WTC11 (cell line): ENCODE data around the gene CCDC116. TPM values are rescaled to one million over a fixed set of nuclear protein-coding genes. Genes with fewer than 3 reads are reported as not detected.

Experiments used
- ARID4B ChIP-seq: sonication (generic); formaldehyde crosslinking; IDR thresholded peaks from 2 replicates; pipeline ENCODE4 v1.8.0; 2023; ENCODE audit warnings: missing genetic modification reagents, mild to moderate bottlenecking, borderline replicate concordance
- CREB1 ChIP-seq: sonication (generic); formaldehyde crosslinking; IDR thresholded peaks from 2 replicates; pipeline ENCODE4 v1.8.0; 2023; ENCODE audit warnings: mild to moderate bottlenecking, missing genetic modification reagents
- E2F1 ChIP-seq: sonication (generic); formaldehyde crosslinking; IDR thresholded peaks from 2 replicates; pipeline ENCODE4 v1.8.0; 2022; ENCODE audit warnings: mild to moderate bottlenecking, missing genetic modification reagents
- E2F5 ChIP-seq: sonication (generic); formaldehyde crosslinking; IDR thresholded peaks from 2 replicates; pipeline ENCODE4 v1.8.1; 2022; ENCODE audit warnings: mild to moderate bottlenecking, moderate library complexity, missing genetic modification reagents
- FOXP1 ChIP-seq: sonication (generic); formaldehyde crosslinking; IDR thresholded peaks from 2 replicates; pipeline ENCODE4 v1.8.0; 2022; ENCODE audit warnings: missing genetic modification reagents, mild to moderate bottlenecking, moderate library complexity, borderline replicate concordance
- GABPB1 ChIP-seq: sonication (generic); formaldehyde crosslinking; IDR thresholded peaks from 2 replicates; pipeline ENCODE4 v1.8.1; 2023; ENCODE audit warnings: mild to moderate bottlenecking, missing genetic modification reagents
- GRHL2 ChIP-seq: fragments of 250-450 bp; sonication (Bioruptor Pico); IDR thresholded peaks from 2 replicates; pipeline ENCODE4 v1.8.0; 2022; ENCODE audit warnings: mild to moderate bottlenecking, moderate library complexity; ENCODE audit not compliant: insufficient replicate concordance, severe bottlenecking
- MXD4 ChIP-seq: fragments of 250-450 bp; sonication (Bioruptor Pico); IDR thresholded peaks from 2 replicates; pipeline ENCODE4 v1.8.0; 2021; ENCODE audit warnings: mild to moderate bottlenecking, moderate library complexity, borderline replicate concordance
- PRRX2 ChIP-seq: fragments of 250-450 bp; sonication (Bioruptor Pico); IDR thresholded peaks from 2 replicates; pipeline ENCODE4 v1.8.0; 2021; ENCODE audit warnings: mild to moderate bottlenecking
- RELA ChIP-seq: sonication (generic); formaldehyde crosslinking; IDR thresholded peaks from 2 replicates; pipeline ENCODE4 v1.8.1; 2022; ENCODE audit warnings: missing genetic modification reagents, mild to moderate bottlenecking, borderline replicate concordance
- USF1 ChIP-seq: sonication (generic); formaldehyde crosslinking; IDR thresholded peaks from 2 replicates; pipeline ENCODE4 v1.8.0; 2022; ENCODE audit warnings: mild to moderate bottlenecking, missing genetic modification reagents
- ZNF396 ChIP-seq: fragments of 250-450 bp; sonication (Bioruptor Pico); IDR thresholded peaks from 2 replicates; pipeline ENCODE4 v1.8.0; 2021; ENCODE audit warnings: mild to moderate bottlenecking, moderate library complexity, borderline replicate concordance
- ZSCAN18 ChIP-seq: fragments of 250-450 bp; sonication (Bioruptor Pico); IDR thresholded peaks from 2 replicates; pipeline ENCODE4 v2.1.2; 2022; ENCODE audit warnings: mild to moderate bottlenecking, moderate library complexity
- total RNA-seq: library from RNA; stranded (reverse); gene quantifications from 3 replicates; pipeline ENCODE4 v1.2.3, GENCODE V29; 2021
- TF ChIP-seq, protein P1 (sequence below): sonication (generic); formaldehyde crosslinking; IDR thresholded peaks from 2 replicates; pipeline ENCODE4 v1.8.1; 2023; ENCODE audit warnings: mild to moderate bottlenecking, missing genetic modification reagents
- TF ChIP-seq, protein P2 (sequence below): fragments of 250-450 bp; sonication (Bioruptor Pico); IDR thresholded peaks from 2 replicates; pipeline ENCODE4 v1.9.0; 2021; ENCODE audit warnings: moderate library complexity, mild to moderate bottlenecking, inconsistent platforms, borderline replicate concordance
- TF ChIP-seq, protein P3 (sequence below): fragments of 250-450 bp; sonication (Bioruptor Pico); IDR thresholded peaks from 2 replicates; pipeline ENCODE4 v1.9.0; 2021; ENCODE audit warnings: mild to moderate bottlenecking, borderline replicate concordance

Gene CCDC116
- total RNA-seq, 1 experiment from 2014 or later, result 0.57 TPM

GRCh38 chr22:21629255-21630149 is 3.1 kb upstream of the CCDC116 start, which contains the start of gene YDJC (continued):
- TF ChIP-seq E2F1 (CRISPR knock-in tag), result peak; percentile 97
- TF ChIP-seq CREB1, result peak; percentile 95
- no peak for TF ChIP-seq ZNF396 (CRISPR knock-in tag)
- TF ChIP-seq, protein P1, sequence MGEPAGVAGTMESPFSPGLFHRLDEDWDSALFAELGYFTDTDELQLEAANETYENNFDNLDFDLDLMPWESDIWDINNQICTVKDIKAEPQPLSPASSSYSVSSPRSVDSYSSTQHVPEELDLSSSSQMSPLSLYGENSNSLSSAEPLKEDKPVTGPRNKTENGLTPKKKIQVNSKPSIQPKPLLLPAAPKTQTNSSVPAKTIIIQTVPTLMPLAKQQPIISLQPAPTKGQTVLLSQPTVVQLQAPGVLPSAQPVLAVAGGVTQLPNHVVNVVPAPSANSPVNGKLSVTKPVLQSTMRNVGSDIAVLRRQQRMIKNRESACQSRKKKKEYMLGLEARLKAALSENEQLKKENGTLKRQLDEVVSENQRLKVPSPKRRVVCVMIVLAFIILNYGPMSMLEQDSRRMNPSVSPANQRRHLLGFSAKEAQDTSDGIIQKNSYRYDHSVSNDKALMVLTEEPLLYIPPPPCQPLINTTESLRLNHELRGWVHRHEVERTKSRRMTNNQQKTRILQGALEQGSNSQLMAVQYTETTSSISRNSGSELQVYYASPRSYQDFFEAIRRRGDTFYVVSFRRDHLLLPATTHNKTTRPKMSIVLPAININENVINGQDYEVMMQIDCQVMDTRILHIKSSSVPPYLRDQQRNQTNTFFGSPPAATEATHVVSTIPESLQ (CRISPR knock-in tag), result no peak
- TF ChIP-seq GABPB1 (CRISPR knock-in tag), result peak; percentile 88
- no peak for TF ChIP-seq GRHL2 (CRISPR knock-in tag)
- TF ChIP-seq RELA (CRISPR knock-in tag), result peak; percentile 93
- TF ChIP-seq MXD4, result no peak
- 0 out of 2 replicates have a peak, but pooled peaks have one; percentile 40 for TF ChIP-seq PRRX2
- peak; percentile 95 for TF ChIP-seq E2F5
- TF ChIP-seq ZSCAN18 (CRISPR knock-in tag), result no peak
- TF ChIP-seq, protein P2, sequence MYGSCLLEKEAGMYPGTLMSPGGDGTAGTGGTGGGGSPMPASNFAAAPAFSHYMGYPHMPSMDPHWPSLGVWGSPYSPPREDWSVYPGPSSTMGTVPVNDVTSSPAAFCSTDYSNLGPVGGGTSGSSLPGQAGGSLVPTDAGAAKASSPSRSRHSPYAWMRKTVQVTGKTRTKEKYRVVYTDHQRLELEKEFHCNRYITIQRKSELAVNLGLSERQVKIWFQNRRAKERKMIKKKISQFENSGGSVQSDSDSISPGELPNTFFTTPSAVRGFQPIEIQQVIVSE (CRISPR knock-in tag), result no peak
- TF ChIP-seq, protein P3, sequence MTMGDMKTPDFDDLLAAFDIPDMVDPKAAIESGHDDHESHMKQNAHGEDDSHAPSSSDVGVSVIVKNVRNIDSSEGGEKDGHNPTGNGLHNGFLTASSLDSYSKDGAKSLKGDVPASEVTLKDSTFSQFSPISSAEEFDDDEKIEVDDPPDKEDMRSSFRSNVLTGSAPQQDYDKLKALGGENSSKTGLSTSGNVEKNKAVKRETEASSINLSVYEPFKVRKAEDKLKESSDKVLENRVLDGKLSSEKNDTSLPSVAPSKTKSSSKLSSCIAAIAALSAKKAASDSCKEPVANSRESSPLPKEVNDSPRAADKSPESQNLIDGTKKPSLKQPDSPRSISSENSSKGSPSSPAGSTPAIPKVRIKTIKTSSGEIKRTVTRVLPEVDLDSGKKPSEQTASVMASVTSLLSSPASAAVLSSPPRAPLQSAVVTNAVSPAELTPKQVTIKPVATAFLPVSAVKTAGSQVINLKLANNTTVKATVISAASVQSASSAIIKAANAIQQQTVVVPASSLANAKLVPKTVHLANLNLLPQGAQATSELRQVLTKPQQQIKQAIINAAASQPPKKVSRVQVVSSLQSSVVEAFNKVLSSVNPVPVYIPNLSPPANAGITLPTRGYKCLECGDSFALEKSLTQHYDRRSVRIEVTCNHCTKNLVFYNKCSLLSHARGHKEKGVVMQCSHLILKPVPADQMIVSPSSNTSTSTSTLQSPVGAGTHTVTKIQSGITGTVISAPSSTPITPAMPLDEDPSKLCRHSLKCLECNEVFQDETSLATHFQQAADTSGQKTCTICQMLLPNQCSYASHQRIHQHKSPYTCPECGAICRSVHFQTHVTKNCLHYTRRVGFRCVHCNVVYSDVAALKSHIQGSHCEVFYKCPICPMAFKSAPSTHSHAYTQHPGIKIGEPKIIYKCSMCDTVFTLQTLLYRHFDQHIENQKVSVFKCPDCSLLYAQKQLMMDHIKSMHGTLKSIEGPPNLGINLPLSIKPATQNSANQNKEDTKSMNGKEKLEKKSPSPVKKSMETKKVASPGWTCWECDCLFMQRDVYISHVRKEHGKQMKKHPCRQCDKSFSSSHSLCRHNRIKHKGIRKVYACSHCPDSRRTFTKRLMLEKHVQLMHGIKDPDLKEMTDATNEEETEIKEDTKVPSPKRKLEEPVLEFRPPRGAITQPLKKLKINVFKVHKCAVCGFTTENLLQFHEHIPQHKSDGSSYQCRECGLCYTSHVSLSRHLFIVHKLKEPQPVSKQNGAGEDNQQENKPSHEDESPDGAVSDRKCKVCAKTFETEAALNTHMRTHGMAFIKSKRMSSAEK (CRISPR knock-in tag), result no peak
- peak; percentile 95 for TF ChIP-seq ARID4B (CRISPR knock-in tag)
- peak; percentile 85; the same call in 1 of the 2 replicates for TF ChIP-seq USF1 (CRISPR knock-in tag)
- TF ChIP-seq FOXP1, result peak; percentile 99
- TF ChIP-seq, all 79 proteins: peak for 44
